DMS53 treated with DMSO at 0.1 percent for 48 hours (cell line): Measurements from ENCODE around the gene NDUFAB1.
"Not testable (repeated sequence)": the region's sequence is repeated elsewhere in the genome, so short reads cannot be mapped to it uniquely, and the experiment has no call there.

Source experiments
- DNase-seq: peaks from one replicate; lab custom pipeline; 2025; ENCODE audit not compliant: unreplicated experiment; lab: John Stamatoyannopoulos, UW

The NDUFAB1 gene

GRCh38 chr16:23595951-23596720 lies at the start of gene NDUFAB1:
TSS of gene NDUFAB1 (minus strand) at chr16:23596316. CDS start at chr16:23596290, 26 bp downstream.
- peak; percentile 64 for DNase-seq

- DNase-seq = no peak
Measured at GRCh38 chr16:23642246-23642774, 46.2 kb upstream of the NDUFAB1 start.

- peak; percentile 80 for DNase-seq
Measured at GRCh38 chr16:23640931-23641765, 45.0 kb upstream of the NDUFAB1 start, which contains the start of the genes DCTN5 and PALB2. TSS of gene DCTN5 (plus strand) at chr16:23641466. CDS start at chr16:23641543, 77 bp downstream. TSS of gene PALB2 (minus strand) at chr16:23641310. CDS start at chr16:23641157, 153 bp downstream.

GRCh38 chr16:23640615-23640930 lies 44.5 kb upstream of the NDUFAB1 start:
- peak; percentile 1 for DNase-seq

- no peak for DNase-seq
Measured at GRCh38 chr16:23635958-23636357, 39.8 kb upstream of the NDUFAB1 start.

GRCh38 chr16:23634461-23635036 lies 38.4 kb upstream of the NDUFAB1 start:
- DNase-seq = no peak

GRCh38 chr16:23631874-23632273 lies 35.8 kb upstream of the NDUFAB1 start:
- DNase-seq = not testable (repeated sequence)

GRCh38 chr16:23629516-23629915 lies 33.4 kb upstream of the NDUFAB1 start:
- DNase-seq = no peak

- DNase-seq = no peak
Measured at GRCh38 chr16:23624092-23624491, 28.0 kb upstream of the NDUFAB1 start.

GRCh38 chr16:23615805-23616204 lies 19.7 kb upstream of the NDUFAB1 start:
- DNase-seq = no peak

- DNase-seq = no peak
Measured at GRCh38 chr16:23611936-23612335, 15.8 kb upstream of the NDUFAB1 start.

GRCh38 chr16:23610905-23611304 lies 14.8 kb upstream of the NDUFAB1 start:
- not testable (repeated sequence) for DNase-seq

GRCh38 chr16:23609929-23610328 lies 13.8 kb upstream of the NDUFAB1 start:
- no peak for DNase-seq

- no peak for DNase-seq
Measured at GRCh38 chr16:23608194-23608593, 12.1 kb upstream of the NDUFAB1 start.

- DNase-seq = no peak
Measured at GRCh38 chr16:23607726-23608125, 11.6 kb upstream of the NDUFAB1 start.

GRCh38 chr16:23597003-23597756 lies 1.1 kb upstream of the NDUFAB1 start:
- peak; percentile 15 for DNase-seq

GRCh38 chr16:23595246-23595950 lies 718 bp downstream of the NDUFAB1 start:
- DNase-seq = no peak

GRCh38 chr16:23594186-23594585 lies 1.9 kb downstream of the NDUFAB1 start:
- no peak for DNase-seq

- DNase-seq = no peak
Measured at GRCh38 chr16:23590181-23590580, 5.9 kb downstream of the NDUFAB1 start.

- DNase-seq = no peak
Measured at GRCh38 chr16:23587726-23588125, 8.4 kb downstream of the NDUFAB1 start.
